IPS-18a (cell line): ENCODE results near the gene HDAC5.
"Not testable (repeated sequence)": the region's sequence is repeated elsewhere in the genome, so short reads cannot be mapped to it uniquely, and the experiment has no call there.

ENCODE experiments used
- H3K27ac ChIP-seq: one replicate; pipeline ENCODE4 v1.5.1; 2013; ENCODE audit warnings: low read length
- H3K27me3 ChIP-seq: one replicate; pipeline ENCODE4 v1.6.1; 2013; ENCODE audit warnings: mild to moderate bottlenecking, low read length; ENCODE audit not compliant: control insufficient read depth, insufficient read depth
- H3K36me3 ChIP-seq: one replicate; pipeline ENCODE4 v1.6.1; 2013; ENCODE audit warnings: low read depth, low read length; ENCODE audit not compliant: control insufficient read depth
- H3K4me1 ChIP-seq: one replicate; pipeline ENCODE4 v1.6.1; 2013; ENCODE audit warnings: low read depth, low read length; ENCODE audit not compliant: control insufficient read depth
- H3K4me3 ChIP-seq: one replicate; pipeline ENCODE4 v1.5.1; 2013; ENCODE audit warnings: low read length
- H3K9ac ChIP-seq: one replicate; pipeline ENCODE4 v1.6.1; 2013; ENCODE audit warnings: mild to moderate bottlenecking, low read length, moderate library complexity
- H3K9me3 ChIP-seq: one replicate; pipeline ENCODE4 v1.6.1; 2013; ENCODE audit warnings: low read depth, low read length; ENCODE audit not compliant: control insufficient read depth

HDAC5 gene

GRCh38 chr17:44044071-44044470, 79.4 kb downstream of the HDAC5 start:
- no peak overlapping the region for H3K9ac ChIP-seq
- no peaks in the 10 kb centered on the region for H3K9me3 ChIP-seq
- no peak overlapping the region for H3K4me3 ChIP-seq
- no peak overlapping the region for H3K27ac ChIP-seq
- peaks cover 36% of the 10 kb centered on the region for H3K36me3 ChIP-seq
- peaks cover 4% of the 10 kb centered on the region for H3K4me1 ChIP-seq
- H3K27me3 ChIP-seq, result no peaks in the 10 kb centered on the region

- no peak overlapping the region for H3K4me3 ChIP-seq
These were observed 80.2 kb downstream of the HDAC5 start for GRCh38 chr17:44043272-44043696.

GRCh38 chr17:44039829-44040635, 83.4 kb downstream of the HDAC5 start:
- H3K9ac ChIP-seq, result no peak overlapping the region
- peaks cover 48% of the 10 kb centered on the region for H3K36me3 ChIP-seq
- H3K9me3 ChIP-seq, result no peaks in the 10 kb centered on the region
- H3K27me3 ChIP-seq, result no peaks in the 10 kb centered on the region
- H3K4me3 ChIP-seq, result no peak overlapping the region
- H3K4me1 ChIP-seq, result peaks cover 4% of the 10 kb centered on the region
- H3K27ac ChIP-seq, result no peak overlapping the region

More at GRCh38 chr17:44043272-44043696, 80.2 kb downstream of the HDAC5 start:
- H3K9me3 ChIP-seq, result no peaks in the 10 kb centered on the region
- no peaks in the 10 kb centered on the region for H3K27me3 ChIP-seq
- peaks cover 4% of the 10 kb centered on the region for H3K4me1 ChIP-seq
- no peak overlapping the region for H3K9ac ChIP-seq
- no peak overlapping the region for H3K27ac ChIP-seq
- H3K36me3 ChIP-seq, result peaks cover 35% of the 10 kb centered on the region

- Histone ChIP-seq H3K4me3 (no peak overlapping the region), H3K27me3 (no peaks in the 10 kb centered on the region), H3K4me1 (no peaks in the 10 kb centered on the region), H3K9me3 (no peaks in the 10 kb centered on the region), H3K36me3 (peaks cover 47% of the 10 kb centered on the region), H3K9ac (no peak overlapping the region), H3K27ac (no peak overlapping the region)
These were observed 84.8 kb downstream of the HDAC5 start for GRCh38 chr17:44038604-44039011.

GRCh38 chr17:44037471-44037870, 86.0 kb downstream of the HDAC5 start:
- no peak overlapping the region for H3K4me3 ChIP-seq
- H3K9ac ChIP-seq, result no peak overlapping the region
- no peaks in the 10 kb centered on the region for H3K4me1 ChIP-seq
- no peak overlapping the region for H3K27ac ChIP-seq
- peaks cover 54% of the 10 kb centered on the region for H3K36me3 ChIP-seq
- H3K9me3 ChIP-seq, result no peaks in the 10 kb centered on the region
- H3K27me3 ChIP-seq, result no peaks in the 10 kb centered on the region

- H3K4me3 ChIP-seq, H3K27me3 ChIP-seq, H3K27ac ChIP-seq, H3K9ac ChIP-seq, H3K4me1 ChIP-seq, H3K9me3 ChIP-seq: not testable (repeated sequence)
- H3K36me3 ChIP-seq, result peaks cover 63% of the 10 kb centered on the region
These were observed 88.8 kb downstream of the HDAC5 start for GRCh38 chr17:44034688-44035087.

GRCh38 chr17:44033861-44034408, 89.5 kb downstream of the HDAC5 start:
- Histone ChIP-seq H3K27ac (no peak overlapping the region), H3K9ac (no peak overlapping the region), H3K27me3 (no peaks in the 10 kb centered on the region), H3K4me1 (no peaks in the 10 kb centered on the region), H3K36me3 (peaks cover 66% of the 10 kb centered on the region), H3K9me3 (no peaks in the 10 kb centered on the region), H3K4me3 (no peak overlapping the region)

- peaks cover 43% of the 10 kb centered on the region for H3K36me3 ChIP-seq
These were observed 93.0 kb downstream of the HDAC5 start for GRCh38 chr17:44030482-44030881.

GRCh38 chr17:44029736-44030135, 93.7 kb downstream of the HDAC5 start:
- Histone ChIP-seq H3K9ac (no peak overlapping the region), H3K36me3 (peaks cover 43% of the 10 kb centered on the region), H3K4me1 (no peaks in the 10 kb centered on the region), H3K9me3 (no peaks in the 10 kb centered on the region), H3K4me3 (no peak overlapping the region), H3K27me3 (no peaks in the 10 kb centered on the region), H3K27ac (no peak overlapping the region)

More at GRCh38 chr17:44030482-44030881, 93.0 kb downstream of the HDAC5 start:
- Histone ChIP-seq H3K27me3 (no peaks in the 10 kb centered on the region), H3K9ac (no peak overlapping the region), H3K4me1 (no peaks in the 10 kb centered on the region), H3K9me3 (no peaks in the 10 kb centered on the region), H3K27ac (no peak overlapping the region), H3K4me3 (no peak overlapping the region)
